WTC11 (cell line): ENCODE data around the gene PLTP. TPM values are rescaled to one million over a fixed set of nuclear protein-coding genes. Genes with fewer than 3 reads are reported as not detected.

Experiments used
- ATAC-seq: fragments of 200-7000 bp; cut with Tn5 transposase; 2 replicates; pipeline ENCODE4 v1.10.0; 2021; ENCODE audit warnings: mild to moderate bottlenecking, moderate library complexity
- CTCF ChIA-PET: fragments of 300-600 bp; sonication (Branson Sonifier 250); formaldehyde crosslinking; loops from one replicate; lab custom pipeline; 2021; ENCODE audit warnings: antibody characterized with exemption; lab: Charles Lee
- POLR2A ChIA-PET: fragments of 350-600 bp; sonication (Branson Sonifier 250); formaldehyde crosslinking; loops from one replicate; lab custom pipeline; 2021; ENCODE audit warnings: antibody characterized with exemption; lab: Charles Lee
- DNase-seq: peaks from one replicate; pipeline ENCODE4 v3.0.0; 2021; ENCODE audit warnings: low spot score
- H3K27ac Mint-ChIP-seq: 2 replicates; pipeline ENCODE4 v1.8.0; 2021; ENCODE audit warnings: mixed read lengths
- H3K27me3 Mint-ChIP-seq: 2 replicates; pipeline ENCODE4 v1.8.0; 2021; ENCODE audit warnings: low read depth, mild to moderate bottlenecking, moderate library complexity, mixed read lengths
- H3K36me3 Mint-ChIP-seq: 2 replicates; pipeline ENCODE4 v1.8.0; 2021; ENCODE audit warnings: mixed read lengths
- H3K4me1 Mint-ChIP-seq: 2 replicates; pipeline ENCODE4 v1.8.0; 2022; ENCODE audit warnings: mixed read lengths
- H3K4me3 Mint-ChIP-seq: 2 replicates; pipeline ENCODE4 v1.8.0; 2021; ENCODE audit warnings: mild to moderate bottlenecking, moderate library complexity, mixed read lengths
- H3K9me3 Mint-ChIP-seq: 2 replicates; pipeline ENCODE4 v1.8.0; 2021; ENCODE audit warnings: mixed read lengths
- ATF1 ChIP-seq: sonication (generic); formaldehyde crosslinking; IDR thresholded peaks from 2 replicates; pipeline ENCODE4 v1.8.1; 2023; ENCODE audit warnings: mild to moderate bottlenecking, moderate library complexity, missing genetic modification reagents
- CBFB ChIP-seq: sonication (generic); formaldehyde crosslinking; IDR thresholded peaks from 2 replicates; pipeline ENCODE4 v1.8.1; 2022; ENCODE audit warnings: mild to moderate bottlenecking, low read depth, missing genetic modification reagents
- CDX4 ChIP-seq: fragments of 250-450 bp; sonication (Bioruptor Pico); IDR thresholded peaks from 2 replicates; pipeline ENCODE4 v1.9.0; 2021; ENCODE audit warnings: moderate library complexity, mild to moderate bottlenecking, inconsistent platforms, borderline replicate concordance
- CREM ChIP-seq: sonication (generic); formaldehyde crosslinking; IDR thresholded peaks from 2 replicates; pipeline ENCODE4 v1.8.1; 2022; ENCODE audit warnings: mild to moderate bottlenecking, missing genetic modification reagents, moderate library complexity
- EMX1 ChIP-seq: fragments of 250-450 bp; sonication (Bioruptor Pico); IDR thresholded peaks from 2 replicates; pipeline ENCODE4 v1.8.0; 2021; ENCODE audit warnings: mild to moderate bottlenecking
- FOXP1 ChIP-seq: sonication (generic); formaldehyde crosslinking; IDR thresholded peaks from 2 replicates; pipeline ENCODE4 v1.8.0; 2022; ENCODE audit warnings: missing genetic modification reagents, mild to moderate bottlenecking, moderate library complexity, borderline replicate concordance
- KAT7 ChIP-seq: sonication (generic); formaldehyde crosslinking; IDR thresholded peaks from 2 replicates; pipeline ENCODE4 v1.8.1; 2023; ENCODE audit warnings: missing genetic modification reagents, mild to moderate bottlenecking, borderline replicate concordance
- NFE2L1 ChIP-seq: sonication (generic); formaldehyde crosslinking; IDR thresholded peaks from 2 replicates; pipeline ENCODE4 v1.8.1; 2023; ENCODE audit warnings: missing genetic modification reagents
- NR2C2 ChIP-seq: sonication (generic); formaldehyde crosslinking; IDR thresholded peaks from 2 replicates; pipeline ENCODE4 v1.8.0; 2022; ENCODE audit warnings: mild to moderate bottlenecking, missing genetic modification reagents
- OVOL2 ChIP-seq: fragments of 250-450 bp; sonication (Bioruptor Pico); IDR thresholded peaks from 2 replicates; pipeline ENCODE4 v1.9.0; 2021; ENCODE audit warnings: mild to moderate bottlenecking, borderline replicate concordance
- USF2 ChIP-seq: sonication (generic); formaldehyde crosslinking; IDR thresholded peaks from 2 replicates; pipeline ENCODE4 v1.8.1; 2023; ENCODE audit warnings: mild to moderate bottlenecking, missing genetic modification reagents, moderate library complexity
- ZBTB21 ChIP-seq: sonication (generic); formaldehyde crosslinking; IDR thresholded peaks from 2 replicates; pipeline ENCODE4 v1.8.1; 2023; ENCODE audit warnings: mild to moderate bottlenecking, missing genetic modification reagents, borderline replicate concordance
- ZNF138 ChIP-seq: sonication (generic); formaldehyde crosslinking; conservative IDR thresholded peaks from 2 replicates; pipeline ENCODE4 v1.8.1; 2022; ENCODE audit warnings: mild to moderate bottlenecking, moderate library complexity, missing genetic modification reagents
- ZNF232 ChIP-seq: sonication (generic); formaldehyde crosslinking; IDR thresholded peaks from 2 replicates; pipeline ENCODE4 v1.8.0; 2022; ENCODE audit warnings: mild to moderate bottlenecking, missing genetic modification reagents
- ZNF263 ChIP-seq: sonication (generic); formaldehyde crosslinking; IDR thresholded peaks from 2 replicates; pipeline ENCODE4 v1.8.1; 2022; ENCODE audit warnings: low read depth, mild to moderate bottlenecking, moderate library complexity, missing genetic modification reagents
- total RNA-seq: library from RNA; stranded (reverse); gene quantifications from 3 replicates; pipeline ENCODE4 v1.2.3, GENCODE V29; 2021
- TF ChIP-seq, protein P1 (sequence below): fragments of 250-450 bp; sonication (Bioruptor Pico); IDR thresholded peaks from 2 replicates; pipeline ENCODE4 v2.1.2; 2022; ENCODE audit warnings: mild to moderate bottlenecking, moderate library complexity
- TF ChIP-seq, protein P2 (sequence below): sonication (generic); formaldehyde crosslinking; IDR thresholded peaks from 2 replicates; pipeline ENCODE4 v1.8.1; 2022; ENCODE audit warnings: mild to moderate bottlenecking, moderate library complexity, missing genetic modification reagents

PLTP gene
- total RNA-seq, 1 experiment from 2014 or later = 109 TPM

- ATAC-seq (no peak), DNase-seq (no peak)
- no peak for TF ChIP-seq ATF1 (CRISPR knock-in tag)
- no peak overlapping the region for H3K27ac Mint-ChIP-seq
- H3K36me3 Mint-ChIP-seq = no peaks in the 10 kb centered on the region
- ChIA-PET POLR2A (no interaction called here), CTCF (interaction anchor here (2.1 kb wide), 2 partner anchors 9 to 45 kb away, joined by 4 to 7 read pairs; no protein-coding TSS in a partner anchor)
- no peaks in the 10 kb centered on the region for H3K27me3 Mint-ChIP-seq
- peaks cover 12% of the 10 kb centered on the region for H3K4me1 Mint-ChIP-seq
- no peaks in the 10 kb centered on the region for H3K9me3 Mint-ChIP-seq
- H3K4me3 Mint-ChIP-seq = no peak overlapping the region
Observed at GRCh38 chr20:45924391-45925261, 12.7 kb upstream of the PLTP start.

- DNase-seq (no peak), ATAC-seq (no peak)
- CTCF ChIA-PET = interaction anchor here (1.4 to 3.0 kb wide), 2 partner anchors 90 to 98 kb away, joined by 4 to 9 read pairs; no protein-coding TSS in a partner anchor
- TF ChIP-seq, protein P1, sequence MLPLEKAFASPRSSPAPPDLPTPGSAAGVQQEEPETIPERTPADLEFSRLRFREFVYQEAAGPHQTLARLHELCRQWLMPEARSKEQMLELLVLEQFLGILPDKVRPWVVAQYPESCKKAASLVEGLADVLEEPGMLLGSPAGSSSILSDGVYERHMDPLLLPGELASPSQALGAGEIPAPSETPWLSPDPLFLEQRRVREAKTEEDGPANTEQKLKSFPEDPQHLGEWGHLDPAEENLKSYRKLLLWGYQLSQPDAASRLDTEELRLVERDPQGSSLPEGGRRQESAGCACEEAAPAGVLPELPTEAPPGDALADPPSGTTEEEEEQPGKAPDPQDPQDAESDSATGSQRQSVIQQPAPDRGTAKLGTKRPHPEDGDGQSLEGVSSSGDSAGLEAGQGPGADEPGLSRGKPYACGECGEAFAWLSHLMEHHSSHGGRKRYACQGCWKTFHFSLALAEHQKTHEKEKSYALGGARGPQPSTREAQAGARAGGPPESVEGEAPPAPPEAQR (CRISPR knock-in tag) = no peak
- TF ChIP-seq CREM (CRISPR knock-in tag) (no peak), CDX4 (CRISPR knock-in tag) (no peak), USF2 (CRISPR knock-in tag) (no peak), CBFB (CRISPR knock-in tag) (no peak), ZBTB21 (CRISPR knock-in tag) (no peak), OVOL2 (no peak), NFE2L1 (CRISPR knock-in tag) (no peak), ZNF138 (CRISPR knock-in tag) (no peak), ZNF263 (no peak), EMX1 (CRISPR knock-in tag) (no peak), ZNF232 (CRISPR knock-in tag) (no peak), FOXP1 (CRISPR knock-in tag) (no peak), NR2C2 (CRISPR knock-in tag) (no peak), KAT7 (CRISPR knock-in tag) (no peak)
- TF ChIP-seq, protein P2, sequence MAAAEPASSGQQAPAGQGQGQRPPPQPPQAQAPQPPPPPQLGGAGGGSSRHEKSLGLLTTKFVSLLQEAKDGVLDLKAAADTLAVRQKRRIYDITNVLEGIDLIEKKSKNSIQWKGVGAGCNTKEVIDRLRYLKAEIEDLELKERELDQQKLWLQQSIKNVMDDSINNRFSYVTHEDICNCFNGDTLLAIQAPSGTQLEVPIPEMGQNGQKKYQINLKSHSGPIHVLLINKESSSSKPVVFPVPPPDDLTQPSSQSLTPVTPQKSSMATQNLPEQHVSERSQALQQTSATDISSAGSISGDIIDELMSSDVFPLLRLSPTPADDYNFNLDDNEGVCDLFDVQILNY = no peak
- Mint-ChIP-seq H3K9me3 (no peaks in the 10 kb centered on the region), H3K4me1 (peaks cover 7% of the 10 kb centered on the region; the same call in 1 of the 2 replicates), H3K4me3 (no peak overlapping the region), H3K27ac (no peak overlapping the region), H3K27me3 (no peaks in the 10 kb centered on the region), H3K36me3 (no peaks in the 10 kb centered on the region)
- POLR2A ChIA-PET = interaction anchor here (0.6 kb wide), 1 partner anchor 96 kb away, joined by 3 read pairs; no protein-coding TSS in a partner anchor
Observed at GRCh38 chr20:45921337-45922189, 9.6 kb upstream of the PLTP start.
